HEK293 (cell line): Measurements from ENCODE around the gene SNRNP27.

Experiments used
- CTCF ChIA-PET: fragments of 350-600 bp; formaldehyde crosslinking; extraction: SDS; loops from one replicate; lab custom pipeline; 2021; ENCODE audit warnings: antibody characterized with exemption; lab: Yijun Ruan, JAX
- POLR2A ChIA-PET: fragments of 300-600 bp; formaldehyde crosslinking; extraction: SDS; loops from one replicate; lab custom pipeline; 2020; ENCODE audit warnings: antibody characterized with exemption, inconsistent platforms; lab: Yijun Ruan, JAX
- H3K27ac ChIP-seq: fragments of 200-500 bp; sonication (Bioruptor generic); 2 replicates; pipeline ENCODE4 v1.5.1; 2014; ENCODE audit warnings: low read depth, low read length, control low read depth, inconsistent platforms; ENCODE audit errors: extremely low read depth
- H3K36me3 ChIP-seq, 2 experiments: fragments of 200-500 bp in 1 of 2; sonication (Bioruptor generic) in 1 of 2; 1 replicate in 1 of 2; 2 replicates in 1 of 2; pipeline ENCODE4 v1.5.1; 2014 to 2017; ENCODE audit warnings: inconsistent platforms in 2 of 2, low read length in 2 of 2; ENCODE audit not compliant: control insufficient read depth in 2 of 2, insufficient read depth in 1 of 2
- H3K4me1 ChIP-seq: fragments of 200-500 bp; sonication (Bioruptor generic); 2 replicates; pipeline ENCODE4 v1.5.1; 2014; ENCODE audit warnings: mild to moderate bottlenecking, low read length, inconsistent platforms; ENCODE audit not compliant: control insufficient read depth, insufficient read depth
- H3K4me3 ChIP-seq: 2 replicates; pipeline ENCODE4 v1.5.1; 2011; ENCODE audit warnings: low read depth, mild to moderate bottlenecking, control low read depth, low read length, moderate library complexity
- H3K9me3 ChIP-seq: fragments of 200-500 bp; sonication (Bioruptor generic); 2 replicates; pipeline ENCODE4 v1.5.1; 2014; ENCODE audit warnings: low read depth, low read length, inconsistent platforms; ENCODE audit not compliant: control insufficient read depth, insufficient read depth
- ATF2 ChIP-seq: fragments of 450-650 bp; formaldehyde crosslinking; IDR thresholded peaks from 2 replicates; pipeline ENCODE4 v1.5.1; 2016; ENCODE audit warnings: missing biosample characterization, missing genetic modification characterization, low read depth
- RBAK ChIP-seq: fragments of 450-650 bp; formaldehyde crosslinking; IDR thresholded peaks from 2 replicates; pipeline ENCODE4 v1.5.1; 2016; ENCODE audit warnings: missing biosample characterization, missing genetic modification characterization
- TCF7L2 ChIP-seq: IDR thresholded peaks from 2 replicates; pipeline ENCODE4 v1.6.1; 2011; ENCODE audit warnings: low read depth, mild to moderate bottlenecking, inconsistent platforms, low read length, moderate library complexity, borderline replicate concordance
- ZNF175 ChIP-seq: fragments of 450-650 bp; formaldehyde crosslinking; IDR thresholded peaks from 2 replicates; pipeline ENCODE4 v1.5.1; 2016; ENCODE audit warnings: missing biosample characterization, missing genetic modification characterization
- ZNF184 ChIP-seq: fragments of 450-650 bp; IDR thresholded peaks from 2 replicates; pipeline ENCODE4 v1.5.1; 2018; ENCODE audit warnings: missing biosample characterization, mild to moderate bottlenecking, missing genetic modification characterization
- ZNF221 ChIP-seq: fragments of 450-650 bp; formaldehyde crosslinking; IDR thresholded peaks from 2 replicates; pipeline ENCODE4 v1.5.1; 2017; ENCODE audit warnings: missing biosample characterization, missing genetic modification characterization, borderline replicate concordance
- ZNF23 ChIP-seq: fragments of 450-650 bp; formaldehyde crosslinking; IDR thresholded peaks from 2 replicates; pipeline ENCODE4 v1.5.1; 2016; ENCODE audit warnings: missing biosample characterization, missing genetic modification characterization, borderline replicate concordance
- ZNF391 ChIP-seq: fragments of 450-650 bp; formaldehyde crosslinking; IDR thresholded peaks from 2 replicates; pipeline ENCODE4 v1.5.1; 2016; ENCODE audit warnings: low read depth, missing biosample characterization, missing genetic modification characterization, borderline replicate concordance
- ZNF48 ChIP-seq: fragments of 450-650 bp; formaldehyde crosslinking; IDR thresholded peaks from 2 replicates; pipeline ENCODE4 v1.5.1; 2016; ENCODE audit warnings: missing biosample characterization, missing genetic modification characterization
- ZNF610 ChIP-seq: fragments of 450-650 bp; formaldehyde crosslinking; IDR thresholded peaks from 2 replicates; pipeline ENCODE4 v1.5.1; 2016; ENCODE audit warnings: missing biosample characterization, missing genetic modification characterization, borderline replicate concordance
- ZNF777 ChIP-seq: fragments of 450-650 bp; formaldehyde crosslinking; IDR thresholded peaks from 2 replicates; pipeline ENCODE4 v1.5.1; 2017; ENCODE audit warnings: missing biosample characterization, missing genetic modification characterization, borderline replicate concordance
- ZSCAN4 ChIP-seq: fragments of 450-650 bp; formaldehyde crosslinking; IDR thresholded peaks from 2 replicates; pipeline ENCODE4 v1.5.1; 2017; ENCODE audit warnings: missing biosample characterization, missing genetic modification characterization
- TF ChIP-seq, protein P1 (sequence below): fragments of 450-650 bp; formaldehyde crosslinking; IDR thresholded peaks from 2 replicates; pipeline ENCODE4 v1.5.1; 2016; ENCODE audit warnings: missing biosample characterization, missing genetic modification characterization
- TF ChIP-seq, protein P2 (sequence below): fragments of 450-650 bp; formaldehyde crosslinking; IDR thresholded peaks from 2 replicates; pipeline ENCODE4 v1.5.1; 2016; ENCODE audit warnings: missing biosample characterization, missing genetic modification characterization
- TF ChIP-seq, protein P3 (sequence below): fragments of 450-650 bp; formaldehyde crosslinking; IDR thresholded peaks from 2 replicates; pipeline ENCODE4 v1.5.1; 2016; ENCODE audit warnings: missing biosample characterization, missing genetic modification characterization
- TF ChIP-seq, protein P4 (sequence below): fragments of 450-650 bp; formaldehyde crosslinking; IDR thresholded peaks from 2 replicates; pipeline ENCODE4 v1.5.1; 2016; ENCODE audit warnings: missing biosample characterization, missing genetic modification characterization

Gene SNRNP27

GRCh38 chr2:69932596-69932922 is 38.8 kb downstream of the SNRNP27 start (continued):
- TF ChIP-seq, protein P1, sequence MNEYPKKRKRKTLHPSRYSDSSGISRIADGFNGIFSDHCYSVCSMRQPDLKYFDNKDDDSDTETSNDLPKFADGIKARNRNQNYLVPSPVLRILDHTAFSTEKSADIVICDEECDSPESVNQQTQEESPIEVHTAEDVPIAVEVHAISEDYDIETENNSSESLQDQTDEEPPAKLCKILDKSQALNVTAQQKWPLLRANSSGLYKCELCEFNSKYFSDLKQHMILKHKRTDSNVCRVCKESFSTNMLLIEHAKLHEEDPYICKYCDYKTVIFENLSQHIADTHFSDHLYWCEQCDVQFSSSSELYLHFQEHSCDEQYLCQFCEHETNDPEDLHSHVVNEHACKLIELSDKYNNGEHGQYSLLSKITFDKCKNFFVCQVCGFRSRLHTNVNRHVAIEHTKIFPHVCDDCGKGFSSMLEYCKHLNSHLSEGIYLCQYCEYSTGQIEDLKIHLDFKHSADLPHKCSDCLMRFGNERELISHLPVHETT (tag by site-specific recombination): no peak

DNA sequence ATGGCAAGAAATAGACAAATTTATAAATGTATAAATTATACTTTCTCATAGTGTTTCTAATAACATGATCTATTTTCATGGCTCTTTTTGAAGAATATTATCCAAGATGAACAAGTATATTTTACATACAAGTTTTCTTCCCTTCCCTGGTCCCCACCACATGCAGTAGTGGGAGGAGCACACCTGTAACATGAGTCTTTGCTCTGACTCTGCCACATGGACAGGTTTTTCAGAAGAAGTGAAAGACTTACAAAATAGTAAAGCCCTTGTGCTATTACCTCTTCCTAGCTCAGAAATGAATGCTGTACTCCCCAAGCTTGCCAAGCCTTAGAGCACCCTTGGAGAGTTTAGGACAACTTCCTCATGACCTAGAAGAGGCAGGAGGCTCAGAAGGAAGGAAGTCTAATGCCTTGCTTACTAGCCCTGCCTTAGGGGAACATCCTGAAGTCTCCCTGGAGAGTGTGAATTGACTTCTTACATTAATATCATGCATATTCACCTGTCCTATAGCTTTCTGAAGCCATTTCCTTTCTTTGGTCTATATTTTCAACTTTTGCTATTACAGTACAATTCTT is 39.6 kb downstream of the SNRNP27 start:
- no peak overlapping the region for H3K4me3 ChIP-seq
- CTCF ChIA-PET: no interaction called here
- no peak overlapping the region for H3K27ac ChIP-seq
- H3K36me3 ChIP-seq: peaks cover 3 to 30% of the 10 kb centered on the region in 2 experiments
- POLR2A ChIA-PET: interaction anchor here (1.5 kb wide), 1 partner anchor 18 kb away, joined by 6 read pairs; the partner anchor contains the start of gene MXD1
- H3K9me3 ChIP-seq: no peaks in the 10 kb centered on the region
- H3K4me1 ChIP-seq: no peaks in the 10 kb centered on the region; the same call in 1 of the 2 replicates
- TF ChIP-seq TCF7L2 (no peak), ZNF175 (no peak), RBAK (tag by site-specific recombination) (no peak), ZNF23 (tag by site-specific recombination) (no peak), ZNF777 (tag by site-specific recombination) (no peak), ZNF48 (no peak), ZNF391 (tag by site-specific recombination) (no peak)

GRCh38 chr2:69933839-69934613 is 40.3 kb downstream of the SNRNP27 start:
- CTCF ChIA-PET: no interaction called here
- H3K4me1 ChIP-seq: no peaks in the 10 kb centered on the region; the same call in 1 of the 2 replicates
- TF ChIP-seq ATF2 (tag by site-specific recombination): 0 out of 2 replicates have a peak, but pooled peaks have one; percentile 33
- TF ChIP-seq ZNF184 (tag by site-specific recombination): no peak
- TF ChIP-seq, all 188 proteins: peak for 1
- no peak overlapping the region for H3K27ac ChIP-seq
- H3K4me3 ChIP-seq: no peak overlapping the region
- peaks cover 3 to 36% of the 10 kb centered on the region in 2 experiments for H3K36me3 ChIP-seq
- POLR2A ChIA-PET: interaction anchor here (0.6 to 1.5 kb wide), 2 partner anchors 18 to 19 kb away, joined by 4 to 6 read pairs; partner anchors contain the start of gene MXD1
- H3K9me3 ChIP-seq: no peaks in the 10 kb centered on the region

- Histone ChIP-seq H3K36me3 (peaks cover 3 to 39% of the 10 kb centered on the region in 2 experiments), H3K4me1 (no peaks in the 10 kb centered on the region; the same call in 1 of the 2 replicates), H3K4me3 (no peak overlapping the region), H3K9me3 (no peaks in the 10 kb centered on the region), H3K27ac (no peak overlapping the region)
- CTCF ChIA-PET: no interaction called here
- POLR2A ChIA-PET: interaction anchor here (0.6 kb wide), 1 partner anchor 19 kb away, joined by 4 read pairs; no protein-coding TSS in a partner anchor
- TF ChIP-seq, protein P2, sequence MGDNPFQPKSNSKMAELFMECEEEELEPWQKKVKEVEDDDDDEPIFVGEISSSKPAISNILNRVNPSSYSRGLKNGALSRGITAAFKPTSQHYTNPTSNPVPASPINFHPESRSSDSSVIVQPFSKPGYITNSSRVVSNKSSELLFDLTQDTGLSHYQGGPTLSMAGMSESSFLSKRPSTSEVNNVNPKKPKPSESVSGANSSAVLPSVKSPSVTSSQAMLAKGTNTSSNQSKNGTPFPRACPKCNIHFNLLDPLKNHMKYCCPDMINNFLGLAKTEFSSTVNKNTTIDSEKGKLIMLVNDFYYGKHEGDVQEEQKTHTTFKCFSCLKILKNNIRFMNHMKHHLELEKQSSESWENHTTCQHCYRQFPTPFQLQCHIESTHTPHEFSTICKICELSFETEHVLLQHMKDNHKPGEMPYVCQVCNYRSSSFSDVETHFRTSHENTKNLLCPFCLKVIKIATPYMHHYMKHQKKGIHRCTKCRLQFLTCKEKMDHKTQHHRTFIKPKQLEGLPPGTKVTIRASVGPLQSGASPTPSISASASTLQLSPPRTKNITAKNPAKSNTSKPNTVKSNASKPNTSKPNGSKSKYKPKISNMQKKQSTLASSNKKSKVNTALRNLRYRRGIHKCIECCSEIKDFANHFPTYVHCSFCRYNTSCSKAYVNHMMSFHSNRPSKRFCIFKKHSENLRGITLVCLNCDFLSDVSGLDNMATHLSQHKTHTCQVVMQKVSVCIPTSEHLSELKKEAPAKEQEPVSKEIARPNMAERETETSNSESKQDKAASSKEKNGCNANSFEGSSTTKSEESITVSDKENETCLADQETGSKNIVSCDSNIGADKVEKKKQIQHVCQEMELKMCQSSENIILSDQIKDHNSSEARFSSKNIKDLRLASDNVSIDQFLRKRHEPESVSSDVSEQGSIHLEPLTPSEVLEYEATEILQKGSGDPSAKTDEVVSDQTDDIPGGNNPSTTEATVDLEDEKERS (tag by site-specific recombination): no peak
- no peak for TF ChIP-seq ZNF175
- TF ChIP-seq, protein P1 (tag by site-specific recombination): no peak
- TF ChIP-seq, protein P3, sequence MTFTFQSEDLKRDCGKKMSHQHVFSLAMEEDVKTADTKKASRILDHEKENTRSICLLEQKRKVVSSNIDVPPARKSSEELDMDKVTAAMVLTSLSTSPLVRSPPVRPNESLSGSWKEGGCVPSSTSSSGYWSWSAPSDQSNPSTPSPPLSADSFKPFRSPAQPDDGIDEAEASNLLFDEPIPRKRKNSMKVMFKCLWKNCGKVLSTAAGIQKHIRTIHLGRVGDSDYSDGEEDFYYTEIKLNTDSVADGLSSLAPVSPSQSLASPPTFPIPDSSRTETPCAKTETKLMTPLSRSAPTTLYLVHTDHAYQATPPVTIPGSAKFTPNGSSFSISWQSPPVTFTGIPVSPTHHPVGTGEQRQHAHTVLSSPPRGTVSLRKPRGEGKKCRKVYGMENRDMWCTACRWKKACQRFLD (tag by site-specific recombination): no peak
- no peak for TF ChIP-seq ZSCAN4
- no peak for TF ChIP-seq ZNF610 (tag by site-specific recombination)
- TF ChIP-seq ZNF221: no peak
- TF ChIP-seq, protein P4, sequence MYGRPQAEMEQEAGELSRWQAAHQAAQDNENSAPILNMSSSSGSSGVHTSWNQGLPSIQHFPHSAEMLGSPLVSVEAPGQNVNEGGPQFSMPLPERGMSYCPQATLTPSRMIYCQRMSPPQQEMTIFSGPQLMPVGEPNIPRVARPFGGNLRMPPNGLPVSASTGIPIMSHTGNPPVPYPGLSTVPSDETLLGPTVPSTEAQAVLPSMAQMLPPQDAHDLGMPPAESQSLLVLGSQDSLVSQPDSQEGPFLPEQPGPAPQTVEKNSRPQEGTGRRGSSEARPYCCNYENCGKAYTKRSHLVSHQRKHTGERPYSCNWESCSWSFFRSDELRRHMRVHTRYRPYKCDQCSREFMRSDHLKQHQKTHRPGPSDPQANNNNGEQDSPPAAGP: no peak
Observed at GRCh38 chr2:69934614-69934908, 40.8 kb downstream of the SNRNP27 start.
